ENCODE measurements around the gene NBDY.
"Not testable (repeated sequence)": the region's sequence is repeated elsewhere in the genome, so short reads cannot be mapped to it uniquely, and the experiment has no call there.

Gene NBDY

DNA sequence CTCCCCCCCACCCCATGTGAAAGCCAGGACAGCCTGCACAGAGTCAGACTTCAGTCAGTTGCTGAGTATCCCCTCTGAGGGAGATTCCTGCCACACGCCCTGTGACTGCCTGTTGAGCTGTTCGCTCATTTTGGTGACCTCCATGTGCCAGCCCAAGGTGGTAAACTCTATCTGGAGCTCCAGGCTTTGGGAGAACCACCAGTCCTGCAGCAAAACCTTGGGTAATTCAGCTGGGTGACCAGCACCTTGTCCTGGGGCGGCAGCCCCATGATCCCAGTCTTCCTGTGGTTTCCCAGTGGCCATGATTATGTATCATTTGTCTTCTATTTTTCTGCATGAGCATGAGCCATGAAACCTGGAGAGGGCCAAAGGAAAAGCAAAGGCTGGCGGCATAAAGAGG lies 73.4 kb downstream of the NBDY start:
- peak; percentile 2 for DNase-seq (ENCODE audit: low spot score)

- peak; percentile 64 for DNase-seq (ENCODE audit: low spot score)
Observed at GRCh38 chrX:56802921-56803849, 74.1 kb downstream of the NBDY start.

- DNase-seq (ENCODE audit: low spot score), result peak; percentile 3
Observed at GRCh38 chrX:56803850-56804681, 75.0 kb downstream of the NBDY start.

DNA sequence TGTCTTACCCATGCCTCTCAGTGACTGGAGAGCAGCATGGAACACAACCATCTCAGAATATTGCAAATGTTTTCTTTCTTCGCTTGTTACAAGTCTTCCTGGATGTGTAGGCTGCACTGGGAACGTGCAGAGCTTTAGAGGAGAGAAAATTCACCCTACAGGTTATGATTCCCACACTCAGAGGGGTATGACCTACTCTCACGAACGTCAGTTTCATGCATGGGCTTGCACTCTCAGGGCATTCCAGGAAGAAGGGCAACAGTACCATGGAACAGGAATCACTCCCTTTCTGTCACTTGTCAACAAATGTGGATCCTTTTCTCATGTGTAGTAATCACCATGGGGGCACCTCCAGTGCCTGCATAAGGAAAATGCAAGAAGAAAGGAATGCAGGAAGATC lies 75.8 kb downstream of the NBDY start:
- DNase-seq (ENCODE audit: low spot score), result no peak

DNA sequence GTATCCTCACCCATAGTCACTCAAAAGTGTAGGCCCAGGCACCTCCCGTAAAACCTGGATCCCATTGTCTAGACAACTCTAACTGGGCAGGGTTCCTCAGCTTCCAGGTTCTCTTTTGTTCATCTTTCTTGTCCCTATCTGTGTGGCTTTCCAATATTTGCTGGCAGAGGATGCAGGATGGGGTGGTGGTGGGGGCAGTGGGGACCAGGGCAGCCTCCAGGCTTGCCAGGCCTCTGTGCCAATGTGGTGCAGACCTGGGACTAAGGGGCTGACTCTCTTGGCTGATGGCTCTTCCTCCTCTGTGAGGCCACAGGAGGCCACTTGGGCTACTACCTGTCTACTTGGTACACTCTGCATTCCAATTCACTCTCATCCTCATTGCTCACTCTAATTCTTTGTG lies 76.4 kb downstream of the NBDY start:
- DNase-seq (ENCODE audit: low spot score), result no peak

DNA sequence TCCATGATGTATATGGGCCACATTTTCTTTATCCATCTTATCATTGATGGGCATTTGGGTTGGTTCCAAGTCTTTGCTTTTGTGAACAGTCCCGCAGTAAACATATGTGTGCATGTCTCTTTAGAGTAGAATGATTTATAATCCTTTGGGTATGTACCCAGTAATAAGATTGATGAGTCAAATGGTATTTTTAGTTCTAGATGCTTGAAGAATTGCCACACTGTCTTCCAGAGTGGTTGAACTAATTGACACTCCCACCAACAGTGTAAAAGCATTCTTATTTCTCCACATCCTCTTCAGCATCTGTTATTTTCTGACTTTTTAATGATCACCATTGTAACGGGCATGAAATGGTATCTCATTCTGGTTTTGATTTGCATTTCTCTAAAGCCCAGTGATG lies 77.1 kb downstream of the NBDY start:
- not testable (repeated sequence) for DNase-seq (ENCODE audit: low spot score)

DNA sequence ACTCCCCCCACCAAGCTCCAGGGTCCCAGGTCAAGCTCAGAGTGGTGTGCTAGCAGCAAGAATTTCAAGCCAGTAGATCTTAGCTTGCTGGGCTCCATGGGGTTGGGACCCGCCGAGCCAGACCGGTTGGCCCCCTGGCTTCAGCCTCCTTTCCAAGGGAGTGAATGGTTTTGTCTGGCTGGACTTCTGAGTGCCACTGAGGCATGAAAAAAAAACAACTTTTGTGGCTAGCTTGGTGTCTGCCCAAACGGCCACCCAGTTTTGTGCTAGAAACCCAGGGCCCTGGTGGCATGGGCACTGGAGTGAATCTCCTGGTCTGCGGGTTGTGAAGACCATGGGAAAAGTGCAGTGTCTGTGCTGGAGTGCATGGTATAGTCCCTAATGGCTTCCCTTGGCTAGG lies 82.6 kb downstream of the NBDY start:
- no peak for DNase-seq (ENCODE audit: low spot score)

DNA sequence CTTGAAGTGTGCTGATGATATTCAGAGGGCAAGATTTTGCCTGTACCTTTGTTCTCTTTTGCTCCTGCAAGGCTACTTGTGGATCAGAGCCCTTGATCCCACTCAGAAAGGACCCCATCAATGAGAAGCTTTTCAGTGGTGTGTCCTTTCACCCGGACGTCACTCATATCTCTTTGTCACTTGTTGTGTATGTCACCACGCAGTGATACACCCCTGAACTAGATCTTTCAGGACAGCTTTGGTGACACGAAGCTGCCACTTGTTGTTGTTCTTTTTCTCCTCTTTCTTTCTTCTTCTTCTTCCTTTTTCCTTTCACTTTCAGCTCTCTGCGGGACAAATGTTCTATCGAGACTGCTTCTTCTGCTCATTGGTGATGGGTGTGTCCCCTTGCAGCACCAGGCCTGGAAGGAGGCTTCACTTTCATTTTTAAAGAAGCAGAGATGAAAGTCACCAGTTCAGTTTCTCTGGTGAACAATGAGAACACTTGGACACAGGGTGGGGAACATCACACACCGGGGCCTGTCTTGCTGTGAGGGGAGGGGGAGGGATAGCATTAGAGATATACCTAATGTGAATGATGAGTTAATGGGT lies 83.6 kb downstream of the NBDY start:
- no peak for DNase-seq (ENCODE audit: low spot score)

- no peak for DNase-seq (ENCODE audit: low spot score)
Observed at GRCh38 chrX:56813318-56813837, 84.3 kb downstream of the NBDY start.

DNA sequence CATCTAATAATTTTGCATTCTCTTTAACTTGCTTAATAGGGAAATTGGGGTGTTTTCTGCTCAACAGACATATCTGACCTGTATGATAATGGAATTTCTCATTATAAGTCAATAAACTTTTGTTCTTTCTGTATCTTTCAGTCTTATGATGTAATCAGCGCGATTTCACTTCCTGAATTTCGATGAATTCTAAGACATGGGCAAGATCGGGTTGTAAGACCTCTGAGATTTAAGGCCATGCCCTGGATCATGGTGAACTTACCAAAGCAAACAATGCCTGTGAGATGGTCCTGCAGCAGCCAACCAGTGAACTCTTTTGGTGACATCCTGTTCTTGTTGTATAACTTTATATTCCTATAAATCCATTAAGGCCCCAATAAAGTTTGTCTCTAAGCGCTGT lies 88.1 kb downstream of the NBDY start:
- no peak for DNase-seq (ENCODE audit: low spot score)

DNA sequence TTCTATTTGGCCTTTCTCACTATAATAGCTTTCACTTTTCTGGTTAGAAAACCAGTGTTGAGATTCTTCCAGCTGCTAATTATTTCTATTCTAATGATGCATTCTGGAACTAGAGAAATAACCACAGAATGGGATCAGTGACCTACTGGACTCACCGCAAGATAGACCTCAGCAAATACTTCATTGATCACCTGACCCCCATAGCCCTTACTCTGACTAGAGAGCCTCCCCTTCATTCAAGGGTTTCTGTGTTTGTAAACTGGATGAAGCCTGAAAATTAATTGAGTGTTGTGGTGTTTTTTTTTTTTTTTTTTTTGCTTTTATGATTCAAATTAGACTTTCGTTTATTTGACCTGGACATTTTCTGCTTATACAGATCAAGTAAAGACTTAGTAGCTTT lies 97.0 kb downstream of the NBDY start:
- DNase-seq (ENCODE audit: low spot score), result no peak

- no peak for DNase-seq (ENCODE audit: low spot score)
Observed at GRCh38 chrX:56833626-56834025, 104.6 kb downstream of the NBDY start.

DNA sequence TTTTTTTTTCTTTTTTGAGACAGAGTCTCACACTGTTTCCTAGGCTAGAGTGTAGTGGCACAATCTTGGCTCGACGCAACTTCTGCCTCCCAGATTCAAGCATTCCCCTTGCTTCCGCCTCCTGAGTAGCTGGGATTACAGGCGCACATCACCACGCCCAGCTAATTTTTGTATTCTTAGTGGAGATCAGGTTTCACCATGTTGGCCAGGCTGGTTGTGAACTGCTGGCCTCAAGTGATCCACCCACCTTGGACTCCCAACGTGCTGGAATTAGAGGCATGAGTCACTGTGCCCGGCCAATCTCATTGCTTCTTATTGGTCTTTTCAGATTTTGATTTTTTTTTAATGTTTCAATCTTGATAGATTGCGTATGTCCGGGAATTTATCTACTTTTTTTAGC lies 124.4 kb downstream of the NBDY start:
- DNase-seq (ENCODE audit: low spot score), result no peak

DNA sequence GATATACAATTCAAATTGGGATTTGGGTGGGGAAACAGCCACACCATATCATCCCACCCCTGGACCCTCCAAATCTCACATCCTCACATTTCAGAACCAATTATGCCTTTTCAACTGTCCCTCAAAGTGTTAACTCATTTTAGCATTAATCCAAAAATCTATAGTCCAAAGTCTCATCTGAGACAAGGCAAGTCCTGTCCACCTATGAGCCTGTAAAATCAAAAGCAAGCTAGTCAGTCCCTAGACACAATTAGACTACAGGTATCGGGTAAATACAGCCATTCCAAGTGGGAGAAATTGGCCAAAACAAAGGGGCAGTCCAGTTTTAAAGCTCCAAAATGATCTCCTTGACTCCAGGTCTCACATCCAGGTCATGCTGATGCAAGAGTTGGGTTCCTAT lies 128.0 kb downstream of the NBDY start:
- no peak for DNase-seq (ENCODE audit: low spot score)

GRCh38 chrX:56860888-56861287 lies 131.8 kb downstream of the NBDY start:
- no peak for DNase-seq (ENCODE audit: low spot score)

Measured in AG08396 (cell line).